Stomach (tissue), 9 donors: Measurements from ENCODE around the gene TMEM165. TPM values are rescaled to one million over a fixed set of nuclear protein-coding genes. Genes with fewer than 3 reads are reported as not detected.

Source experiments
- DNase-seq, 2 donors: peaks; one replicate each; pipeline versions ENCODE4 v3.0.0 to v3.0.0-alpha.2; 2013 to 2019
- H3K27ac ChIP-seq, 5 donors: fragments of 200-600 bp in 4 of 5; sonication (generic) in 4 of 5; one replicate each; pipeline ENCODE4 v1.5.1; 2013 to 2019; ENCODE audit warnings: mild to moderate bottlenecking in 1 of 5, moderate library complexity in 1 of 5
- H3K27me3 ChIP-seq, 3 donors: fragments of 200-600 bp; sonication (generic); one replicate each; pipeline ENCODE4 v1.5.1; 2017 to 2019; ENCODE audit warnings: mixed run types in 1 of 3
- H3K36me3 ChIP-seq, 4 donors: fragments of 200-600 bp; sonication (generic); 1 replicate in 3 of 4; 2 replicates in 1 of 4; pipeline ENCODE4 v1.5.1; 2016 to 2019
- H3K4me1 ChIP-seq, 4 donors: fragments of 200-600 bp; sonication (generic); one replicate each; pipeline ENCODE4 v1.5.1; 2016 to 2019
- H3K4me3 ChIP-seq, 4 donors: fragments of 200-600 bp; sonication (generic) in 3 of 4; one replicate each; pipeline ENCODE4 v1.5.1; 2016 to 2019; ENCODE audit warnings: mild to moderate bottlenecking in 1 of 4
- H3K9me3 ChIP-seq, 4 donors: fragments of 200-600 bp; sonication (generic); one replicate each; pipeline ENCODE4 v1.5.1; 2016 to 2019
- CTCF ChIP-seq, 7 experiments: fragments of 450-650 bp in 4 of 7; fragments of 200-600 bp in 3 of 7; sonication (generic) in 3 of 7; IDR thresholded peaks; one replicate each; pipeline ENCODE4 v1.5.1; 2016 to 2019; ENCODE audit warnings: antibody characterized with exemption in 7 of 7, control low read depth in 2 of 7, mild to moderate bottlenecking in 1 of 7
- EP300 ChIP-seq: sonication (generic); formaldehyde crosslinking; IDR thresholded peaks from one replicate; pipeline ENCODE4 v1.6.1; 2017; ENCODE audit warnings: antibody characterized with exemption
- POLR2A ChIP-seq, 4 donors: fragments of 450-650 bp; IDR thresholded peaks; one replicate each; pipeline ENCODE4 v1.6.1; 2016; ENCODE audit warnings: antibody characterized with exemption in 4 of 4, control low read depth in 2 of 4, mild to moderate bottlenecking in 1 of 4, moderate library complexity in 1 of 4
- POLR2AphosphoS5 ChIP-seq, 3 donors: sonication (generic); formaldehyde crosslinking; IDR thresholded peaks; one replicate each; pipeline ENCODE4 v1.6.1; 2016; ENCODE audit warnings: antibody characterized with exemption in 3 of 3
- WGBS, 5 donors: extraction: QIAGEN DNeasy Blood & Tissue Kit in 3 of 5; methylation state at CpG; one replicate each; pipeline versions ENCODE4 v1.1.5 to v1.1.7; 2013 to 2018; 5-methylcytosine and 5-hydroxymethylcytosine counted together
- intact Hi-C: fragments of 100-400 bp; cut with DNase I; formaldehyde crosslinking; loops from one replicate; pipeline ENCODE4 v1.15.1; 2023; ENCODE audit warnings: low total_unique reads
- polyA plus RNA-seq, 3 donors: library from polyadenylated mRNA; stranded (reverse); fragments of 200-250 nt; gene quantifications; one replicate each; pipeline ENCODE4 v1.2.3, GENCODE V29; 2013
- total RNA-seq, 5 donors: library from RNA; depleted of rRNA; stranded (reverse); fragments of >200 nt; gene quantifications; one replicate each; pipeline versions ENCODE4 v1.1.0 to v1.2.3, GENCODE V29; 2014 to 2016
- donor health status: healthy with polysubstance abuse.
- donor health status: Bipolar disorder and iron deficiency.
- donor health status: healthy.

TMEM165 gene
- total and polyA plus RNA-seq, 8 donors = 21.6 to 365 (median 107) TPM

DNA sequence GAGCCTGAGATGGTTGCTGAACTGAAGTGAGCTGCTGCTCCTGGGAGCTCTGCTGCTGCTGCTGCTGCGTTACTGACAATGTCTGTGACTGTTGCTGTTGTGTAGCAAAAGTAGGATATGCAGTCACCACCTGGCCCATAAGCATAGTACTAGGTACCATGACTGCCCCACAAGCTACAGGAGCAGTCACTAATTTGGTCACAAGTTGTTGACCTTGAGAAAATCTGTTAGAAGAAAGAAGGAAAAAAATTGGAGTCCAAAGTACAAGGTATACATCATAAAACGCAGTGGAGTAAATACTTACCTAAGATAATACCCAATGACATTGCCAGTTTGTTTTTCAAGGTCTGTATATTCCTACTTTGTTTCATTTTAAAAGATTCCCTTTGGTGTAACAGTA, 42.6 kb downstream of the TMEM165 start:
- TF ChIP-seq CTCF (IDR thresholded peaks at IDR 0.05) (no peak), POLR2AphosphoS5 (IDR thresholded peaks at IDR 0.05) (peak in 2 of 3 donors; percentile 32 to 37)
- DNase-seq = peak in 1 of 2 donors; percentile 73
- no peaks in the 10 kb centered on the region for H3K9me3 ChIP-seq
- no peaks in the 10 kb centered on the region for H3K27me3 ChIP-seq
- peaks cover 7 to 73% (median 65%) of the 10 kb centered on the region in 4 donors for H3K36me3 ChIP-seq
- H3K27ac ChIP-seq = peak overlapping the region; percentile 68 to 86 (median 77)
- WGBS, 5 donors = 29 to 67% (median 44%) methylated on average over 2 of the region's 2 CpGs
- intact Hi-C loops = no loop called here
- H3K4me3 ChIP-seq = no peak overlapping the region
- peaks cover 7 to 37% (median 14%) of the 10 kb centered on the region in 4 donors for H3K4me1 ChIP-seq

- H3K27ac ChIP-seq = peak overlapping the region in 4 of 5 donors; percentile 68 to 79 (median 73)
- no peaks in the 10 kb centered on the region for H3K27me3 ChIP-seq
- no peak for DNase-seq
- H3K4me1 ChIP-seq = peaks cover 7 to 37% (median 14%) of the 10 kb centered on the region in 4 donors
- H3K36me3 ChIP-seq = peaks cover 7 to 74% (median 68%) of the 10 kb centered on the region in 4 donors
- H3K4me3 ChIP-seq = no peak overlapping the region
- intact Hi-C loops = no loop called here
- TF ChIP-seq CTCF (IDR thresholded peaks at IDR 0.05) (no peak), EP300 (no peak), POLR2AphosphoS5 (IDR thresholded peaks at IDR 0.05) (no peak), POLR2A (IDR thresholded peaks at IDR 0.05) (no peak)
- H3K9me3 ChIP-seq = no peaks in the 10 kb centered on the region
Observed at GRCh38 chr4:55439023-55439422, 43.3 kb downstream of the TMEM165 start.

GRCh38 chr4:55440786-55441185, 45.0 kb downstream of the TMEM165 start:
- DNase-seq = no peak
- TF ChIP-seq POLR2A (IDR thresholded peaks at IDR 0.05) (no peak), POLR2AphosphoS5 (IDR thresholded peaks at IDR 0.05) (no peak), CTCF (IDR thresholded peaks at IDR 0.05) (no peak), EP300 (no peak)
- Histone ChIP-seq H3K4me1 (peaks cover 7 to 24% (median 12%) of the 10 kb centered on the region in 4 donors), H3K27me3 (no peaks in the 10 kb centered on the region), H3K9me3 (no peaks in the 10 kb centered on the region), H3K4me3 (no peak overlapping the region), H3K36me3 (peaks cover 3 to 65% (median 60%) of the 10 kb centered on the region in 4 donors), H3K27ac (no peak overlapping the region)
- WGBS, 5 donors = 86 to 97% (median 95%) methylated on average over 2 of the region's 2 CpGs
- intact Hi-C loops = no loop called here

DNA sequence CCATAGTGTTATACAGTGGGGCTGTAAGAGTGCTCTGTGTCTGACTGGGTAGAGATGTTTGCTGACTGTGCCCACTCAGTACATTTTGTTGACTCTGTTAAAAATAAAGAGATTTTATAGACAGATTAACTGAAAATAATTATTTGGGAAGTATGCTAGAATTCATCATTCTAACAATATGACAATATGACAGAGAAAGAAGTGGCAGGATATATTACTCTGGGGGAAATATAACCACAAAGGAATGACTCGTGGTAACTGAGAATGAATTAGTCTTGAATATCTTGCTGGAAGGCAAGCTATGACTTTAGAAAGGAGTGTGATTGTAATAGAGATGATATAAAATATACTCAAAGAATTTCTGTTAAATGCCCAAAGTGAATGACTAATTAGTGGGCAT, 46.8 kb downstream of the TMEM165 start:
- Histone ChIP-seq H3K4me1 (peaks cover 7 to 18% (median 9%) of the 10 kb centered on the region in 4 donors), H3K27me3 (no peaks in the 10 kb centered on the region), H3K36me3 (peaks cover 3 to 66% (median 58%) of the 10 kb centered on the region in 4 donors), H3K4me3 (no peak overlapping the region), H3K9me3 (no peaks in the 10 kb centered on the region), H3K27ac (no peak overlapping the region)
- TF ChIP-seq CTCF (IDR thresholded peaks at IDR 0.05) (no peak), POLR2A (IDR thresholded peaks at IDR 0.05) (no peak), EP300 (no peak), POLR2AphosphoS5 (IDR thresholded peaks at IDR 0.05) (no peak)
- 71 to 88% (median 81%) methylated on average over 1 of the region's 1 CpG for WGBS, 5 donors
- DNase-seq = no peak
- intact Hi-C loops = no loop called here
